HFF-Myc (cell line): ENCODE data around the gene NAPA.

Source experiments
- DNase-seq: peaks from one replicate; pipeline ENCODE4 v3.0.0-alpha.2; 2011; ENCODE audit warnings: low read depth; ENCODE audit errors: extremely low read depth
- H3K4me3 ChIP-seq: replicated peaks from 2 replicates; pipeline ENCODE4 v1.5.1; 2011; ENCODE audit warnings: low read depth, mild to moderate bottlenecking, control low read depth, low read length
- TF ChIP-seq, protein P1 (sequence below): IDR thresholded peaks from 2 replicates; pipeline ENCODE4 v1.5.1; 2012; ENCODE audit warnings: mild to moderate bottlenecking, low read depth, low read length, control low read depth; ENCODE audit errors: missing control alignments

Gene NAPA

DNA sequence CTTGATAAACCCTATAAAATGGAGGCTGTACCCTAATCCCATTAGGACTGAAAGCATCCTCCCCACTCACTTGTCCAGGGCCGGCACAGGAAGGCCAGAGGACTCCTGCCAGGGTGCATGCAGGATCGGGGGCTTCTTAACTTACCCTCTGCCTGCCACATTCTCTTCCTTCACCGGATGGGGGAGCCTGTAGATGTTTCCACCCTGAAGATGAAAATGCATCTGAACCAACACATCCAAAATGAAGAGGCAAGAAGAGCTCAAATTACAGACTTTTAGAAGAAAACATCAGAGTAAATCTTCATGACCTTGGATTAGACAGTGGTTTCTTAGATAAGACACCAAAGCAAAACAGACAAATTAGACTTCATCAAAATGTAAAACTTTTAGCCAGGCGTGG is 25.9 kb upstream of the NAPA start:
- DNase-seq, result no peak
- H3K4me3 ChIP-seq, result no peak overlapping the region
- TF ChIP-seq, protein P1, sequence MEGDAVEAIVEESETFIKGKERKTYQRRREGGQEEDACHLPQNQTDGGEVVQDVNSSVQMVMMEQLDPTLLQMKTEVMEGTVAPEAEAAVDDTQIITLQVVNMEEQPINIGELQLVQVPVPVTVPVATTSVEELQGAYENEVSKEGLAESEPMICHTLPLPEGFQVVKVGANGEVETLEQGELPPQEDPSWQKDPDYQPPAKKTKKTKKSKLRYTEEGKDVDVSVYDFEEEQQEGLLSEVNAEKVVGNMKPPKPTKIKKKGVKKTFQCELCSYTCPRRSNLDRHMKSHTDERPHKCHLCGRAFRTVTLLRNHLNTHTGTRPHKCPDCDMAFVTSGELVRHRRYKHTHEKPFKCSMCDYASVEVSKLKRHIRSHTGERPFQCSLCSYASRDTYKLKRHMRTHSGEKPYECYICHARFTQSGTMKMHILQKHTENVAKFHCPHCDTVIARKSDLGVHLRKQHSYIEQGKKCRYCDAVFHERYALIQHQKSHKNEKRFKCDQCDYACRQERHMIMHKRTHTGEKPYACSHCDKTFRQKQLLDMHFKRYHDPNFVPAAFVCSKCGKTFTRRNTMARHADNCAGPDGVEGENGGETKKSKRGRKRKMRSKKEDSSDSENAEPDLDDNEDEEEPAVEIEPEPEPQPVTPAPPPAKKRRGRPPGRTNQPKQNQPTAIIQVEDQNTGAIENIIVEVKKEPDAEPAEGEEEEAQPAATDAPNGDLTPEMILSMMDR, result peak; percentile 53

DNA sequence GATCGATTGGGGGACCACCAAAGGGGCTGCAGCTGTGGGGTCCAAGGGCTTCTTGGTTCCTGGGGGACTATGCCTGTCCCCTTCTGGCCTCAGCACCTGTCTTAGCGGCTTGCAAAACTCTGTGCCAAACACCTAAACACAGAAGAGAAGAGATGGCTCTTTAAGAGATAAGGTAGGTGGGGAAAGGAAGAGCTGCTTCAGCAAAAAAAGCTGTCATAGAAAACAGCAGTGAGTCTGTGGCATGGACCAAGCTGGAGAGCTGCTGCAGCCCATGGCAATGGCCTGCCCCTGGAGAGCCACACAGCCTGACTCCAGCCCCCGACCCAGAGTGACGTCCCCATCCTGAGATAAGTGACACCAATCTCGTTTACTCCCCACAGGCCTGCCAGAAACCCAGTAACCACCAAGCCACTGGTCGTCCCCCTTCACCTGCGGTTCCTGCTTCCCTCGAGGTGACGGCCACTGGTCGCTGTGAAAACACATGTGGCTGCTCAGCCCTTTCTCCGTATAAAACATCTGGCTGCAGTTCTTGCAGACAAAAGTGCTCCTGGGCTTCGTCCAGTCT is 25.0 kb upstream of the NAPA start:
- H3K4me3 ChIP-seq, result no peak overlapping the region
- DNase-seq, result no peak
- TF ChIP-seq, protein P1, result no peak

DNA sequence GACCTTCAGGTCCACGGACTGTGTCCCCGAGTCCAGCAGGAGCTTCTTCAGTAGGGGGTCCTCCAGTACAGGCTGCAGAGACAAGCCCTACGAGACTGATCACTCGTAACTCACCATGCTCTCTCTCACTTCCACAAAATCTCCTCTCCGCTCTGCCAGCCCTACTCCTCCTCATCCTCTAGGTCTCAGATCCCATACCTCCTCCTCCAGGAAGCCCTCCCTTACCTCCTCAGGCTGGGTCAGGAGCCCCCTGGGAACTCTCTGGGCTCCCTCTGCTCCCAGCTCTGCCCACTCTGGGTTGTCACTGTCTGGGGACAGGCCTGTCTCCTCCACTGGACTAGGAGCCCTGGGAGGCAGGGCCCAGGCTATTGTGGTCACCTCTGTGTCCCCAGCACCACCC is 23.9 kb upstream of the NAPA start:
- DNase-seq, result no peak
- H3K4me3 ChIP-seq, result no peak overlapping the region
- TF ChIP-seq, protein P1, result no peak

DNA sequence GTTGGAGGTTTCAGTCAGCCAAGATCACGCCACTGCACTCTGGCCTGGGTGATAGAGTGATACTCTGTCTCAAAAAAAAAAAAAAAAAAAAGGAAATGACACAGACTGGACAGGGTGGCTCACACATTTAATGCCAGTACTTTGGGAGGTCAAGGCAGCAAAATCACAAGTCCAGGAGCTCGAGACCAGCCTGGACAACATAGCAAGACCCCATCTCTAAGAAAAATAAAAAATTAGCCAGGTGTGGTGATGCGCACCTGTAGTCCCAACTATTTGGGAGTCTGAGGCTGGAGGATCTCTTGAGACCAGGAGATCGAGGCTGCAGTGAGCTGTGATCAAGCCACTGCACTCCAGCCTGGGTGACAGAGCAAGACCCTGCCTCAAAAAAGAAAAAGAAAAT is 22.6 kb upstream of the NAPA start:
- no peak overlapping the region for H3K4me3 ChIP-seq
- DNase-seq, result no peak
- TF ChIP-seq, protein P1, result no peak

DNA sequence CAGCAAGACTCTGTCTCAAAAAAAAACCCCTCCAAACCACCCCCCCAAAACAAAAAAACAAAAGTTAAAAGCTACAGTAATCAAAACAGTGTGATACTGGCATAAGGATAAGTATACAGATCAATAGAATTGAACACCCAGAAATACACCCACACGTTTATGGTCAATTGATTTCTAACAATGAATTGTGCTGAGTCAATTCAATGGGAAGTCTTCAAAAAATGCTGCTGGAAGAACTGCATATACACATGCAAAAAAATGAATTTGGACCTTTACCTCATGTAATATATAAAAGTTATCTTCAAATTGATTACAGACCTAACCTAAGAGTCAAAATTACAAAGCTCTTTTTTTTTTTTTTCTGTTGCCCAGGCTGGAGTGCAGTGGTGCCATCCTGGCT is 19.8 kb upstream of the NAPA start:
- TF ChIP-seq, protein P1, result no peak
- DNase-seq, result no peak
- no peak overlapping the region for H3K4me3 ChIP-seq

DNA sequence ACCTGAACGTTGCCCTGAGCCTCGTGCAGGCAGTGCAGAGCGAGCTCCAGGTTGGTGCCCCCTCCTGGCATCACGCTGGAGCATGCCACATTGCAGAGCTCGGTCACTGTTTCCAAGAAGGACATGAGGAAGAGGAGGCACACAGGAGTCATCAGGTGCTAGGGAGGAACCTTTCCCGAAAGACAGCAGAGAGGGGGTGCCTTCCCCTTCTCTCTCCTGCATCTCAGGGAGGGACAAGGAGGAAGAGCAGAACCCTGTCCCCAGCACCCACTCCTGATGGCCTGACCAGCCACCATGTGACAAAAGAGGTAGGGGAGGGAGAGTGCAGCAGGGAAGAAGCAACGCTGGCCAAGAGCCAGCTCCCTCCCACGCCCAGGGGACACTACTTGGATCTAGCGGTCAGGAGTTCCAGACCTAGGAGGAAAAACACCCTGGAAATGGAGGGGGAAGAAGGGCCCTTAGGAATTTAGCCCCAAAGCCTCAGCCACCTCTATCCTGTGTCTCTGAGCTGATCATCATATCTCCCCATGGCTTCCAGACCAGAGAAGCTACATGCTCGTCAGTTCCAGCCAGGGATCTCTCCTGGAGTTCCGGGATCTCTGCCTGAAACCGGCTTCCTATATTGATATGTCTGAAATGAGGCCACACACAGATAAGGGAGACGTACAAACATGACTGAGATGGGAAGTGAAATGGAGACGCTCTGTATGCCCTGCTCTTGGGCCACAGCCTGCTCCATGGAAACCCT is 17.0 kb upstream of the NAPA start:
- DNase-seq, result no peak
- TF ChIP-seq, protein P1, result no peak
- no peak overlapping the region for H3K4me3 ChIP-seq
